ENCODE results near the gene IL1R2.
"Not testable (repeated sequence)": the region's sequence is repeated elsewhere in the genome, so short reads cannot be mapped to it uniquely, and the experiment has no call there.

The IL1R2 gene

DNA sequence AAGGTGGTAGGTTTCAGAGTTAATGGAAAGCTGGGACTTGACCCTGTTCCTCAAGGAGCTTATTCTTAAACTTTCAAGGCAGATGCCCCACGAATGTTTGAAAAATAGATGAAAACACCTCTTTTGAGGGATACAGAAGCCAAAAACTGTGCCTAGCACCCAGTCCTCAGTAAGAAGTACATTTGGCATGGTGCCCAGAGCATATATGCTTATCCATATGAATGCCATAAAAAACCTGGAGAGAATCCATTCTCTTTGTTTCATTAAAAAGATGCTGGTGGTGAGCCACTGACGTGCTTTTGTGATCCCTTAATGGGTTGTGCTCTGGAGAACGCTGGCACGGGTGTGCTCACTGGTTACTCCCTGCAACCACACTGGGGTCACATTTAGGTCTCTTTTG is 69.0 kb downstream of the IL1R2 start:
- DNase-seq (ENCODE audit: low read depth) = no peak

DNA sequence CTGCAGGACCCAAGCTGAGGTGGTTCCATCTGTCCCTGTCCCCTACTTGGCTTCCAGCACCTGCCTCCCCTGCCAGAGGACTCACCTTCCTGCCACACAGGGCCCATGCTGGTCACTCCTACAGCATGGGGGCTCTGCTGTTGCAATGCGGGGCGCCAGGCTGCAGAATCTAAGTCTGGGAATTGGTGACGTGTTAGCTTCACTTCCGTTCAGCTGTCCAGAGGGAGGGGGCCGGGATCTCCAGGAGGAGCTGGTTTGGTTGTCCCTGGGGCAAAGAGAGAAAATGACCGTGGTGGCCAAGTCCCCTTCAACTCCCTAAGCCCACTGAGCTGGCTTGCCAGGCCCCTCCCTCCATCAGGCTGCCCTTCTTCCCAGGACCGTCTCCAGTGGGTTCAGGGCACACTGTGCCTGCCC is 69.5 kb downstream of the IL1R2 start:
- no peak for DNase-seq (ENCODE audit: low read depth)

DNA sequence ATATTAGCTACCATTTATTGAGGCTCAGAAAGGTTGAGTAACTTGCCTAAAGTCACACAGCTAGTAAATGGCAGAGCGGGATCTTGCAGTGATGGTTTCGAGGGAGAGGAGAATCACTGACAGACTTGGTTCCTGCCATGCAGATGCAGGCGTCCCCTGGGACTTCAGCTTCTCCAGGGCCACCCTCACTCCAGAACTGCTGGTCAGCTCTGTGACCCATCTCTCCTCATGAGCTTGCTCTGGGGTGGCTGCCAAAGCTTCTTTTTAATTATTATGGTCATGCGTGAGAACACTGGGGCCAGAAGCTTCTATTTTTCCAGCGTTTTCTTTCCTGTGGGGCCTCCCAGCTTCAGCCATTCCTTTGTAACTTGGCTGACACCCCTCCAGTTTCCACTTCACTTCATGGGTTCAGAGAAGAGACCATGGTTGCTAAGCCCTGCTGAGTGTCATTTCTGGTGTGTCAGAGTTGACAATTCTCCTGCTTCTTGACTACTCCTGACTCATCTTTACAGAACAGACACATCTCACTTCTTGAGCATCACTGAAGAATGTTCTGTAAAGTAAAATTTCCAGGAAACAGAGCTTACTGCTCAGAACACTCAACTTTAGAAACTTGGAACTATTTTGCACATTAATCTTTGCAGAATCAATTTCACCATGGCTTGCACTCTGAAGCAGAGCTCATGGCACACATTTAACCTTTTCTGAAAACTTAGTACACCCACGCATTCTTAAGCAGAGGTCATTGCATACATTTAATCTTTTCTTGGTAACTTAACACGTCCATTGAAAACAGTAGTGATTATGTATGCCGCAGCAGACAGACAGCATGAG is 70.4 kb downstream of the IL1R2 start:
- DNase-seq (ENCODE audit: low read depth) = no peak

DNA sequence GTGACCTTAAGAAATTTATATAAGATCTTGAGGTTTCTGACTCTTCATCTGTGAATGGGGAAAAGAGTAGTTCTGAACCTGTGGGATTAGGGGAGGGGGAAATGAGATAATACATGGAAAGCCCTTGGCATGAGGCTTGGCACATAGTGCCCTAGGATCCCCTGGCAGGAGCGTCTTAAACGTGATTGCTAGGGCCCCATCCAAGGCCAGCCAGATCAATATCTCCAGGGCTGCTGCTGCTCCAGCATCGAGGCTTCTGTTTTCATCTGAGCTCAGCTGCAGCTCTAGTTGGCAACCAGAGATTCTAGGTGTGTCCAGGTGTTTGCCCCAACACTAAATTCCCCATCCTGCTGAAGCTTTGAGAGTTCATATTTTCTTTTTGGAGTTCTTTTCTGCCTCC is 71.0 kb downstream of the IL1R2 start:
- DNase-seq (ENCODE audit: low read depth) = no peak

DNA sequence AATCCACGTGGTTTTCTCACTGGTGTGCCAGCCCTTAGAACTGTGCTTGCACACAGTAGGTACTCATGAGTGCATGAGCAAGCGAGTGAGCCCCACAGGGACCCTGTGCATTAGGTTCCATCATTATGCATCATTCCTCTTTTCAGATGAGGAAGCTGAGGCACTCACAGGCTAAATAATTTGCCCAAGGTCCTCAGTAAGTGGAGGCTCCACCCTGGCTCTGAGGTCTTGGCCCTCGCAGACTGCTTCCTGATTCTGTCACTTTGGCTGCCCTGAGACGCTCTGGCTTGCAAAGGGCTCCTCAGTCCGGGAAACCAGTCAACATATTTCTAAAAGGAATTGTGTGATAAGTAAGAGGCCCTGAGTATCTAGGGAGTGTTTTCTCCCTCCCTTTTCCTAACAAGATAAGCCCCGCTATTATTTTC is 71.7 kb downstream of the IL1R2 start:
- DNase-seq (ENCODE audit: low read depth) = no peak

DNA sequence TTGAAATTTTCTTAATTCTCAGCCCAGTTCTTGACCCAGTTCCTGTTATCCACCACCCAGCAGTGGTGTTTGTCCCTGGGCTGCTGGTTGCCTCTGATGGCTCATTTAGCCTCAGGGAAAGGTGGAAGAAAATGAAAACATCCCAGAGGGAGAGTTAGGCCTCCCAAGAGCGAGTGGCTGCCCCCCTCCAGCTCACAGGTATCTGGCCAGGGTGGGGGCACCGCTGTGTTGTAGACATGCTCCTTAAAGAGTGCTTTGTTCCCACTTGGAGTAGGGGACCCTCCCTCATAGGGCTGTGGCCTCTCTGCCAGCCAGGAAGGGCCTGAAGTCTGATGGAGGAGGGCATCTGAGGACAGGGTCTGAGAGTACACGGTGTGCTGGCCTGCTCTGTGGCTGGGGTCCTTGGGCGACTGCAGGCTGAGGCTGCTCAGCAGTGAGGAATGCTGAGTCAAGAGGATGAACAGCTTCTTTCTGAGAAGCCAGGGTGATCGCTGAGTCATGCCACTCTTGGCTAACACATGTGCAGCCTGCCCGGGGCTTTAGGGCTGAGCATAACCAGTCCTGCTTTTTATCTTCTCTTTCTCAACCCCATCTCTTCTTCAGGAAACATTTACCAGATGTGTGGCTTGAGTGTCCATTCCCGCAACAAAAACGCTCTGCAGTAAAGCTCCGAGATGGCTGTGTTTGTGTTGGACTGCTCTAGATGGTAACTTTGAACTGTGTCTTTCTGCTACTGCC is 72.3 kb downstream of the IL1R2 start:
- peak; percentile 19 for DNase-seq (ENCODE audit: low read depth)

DNA sequence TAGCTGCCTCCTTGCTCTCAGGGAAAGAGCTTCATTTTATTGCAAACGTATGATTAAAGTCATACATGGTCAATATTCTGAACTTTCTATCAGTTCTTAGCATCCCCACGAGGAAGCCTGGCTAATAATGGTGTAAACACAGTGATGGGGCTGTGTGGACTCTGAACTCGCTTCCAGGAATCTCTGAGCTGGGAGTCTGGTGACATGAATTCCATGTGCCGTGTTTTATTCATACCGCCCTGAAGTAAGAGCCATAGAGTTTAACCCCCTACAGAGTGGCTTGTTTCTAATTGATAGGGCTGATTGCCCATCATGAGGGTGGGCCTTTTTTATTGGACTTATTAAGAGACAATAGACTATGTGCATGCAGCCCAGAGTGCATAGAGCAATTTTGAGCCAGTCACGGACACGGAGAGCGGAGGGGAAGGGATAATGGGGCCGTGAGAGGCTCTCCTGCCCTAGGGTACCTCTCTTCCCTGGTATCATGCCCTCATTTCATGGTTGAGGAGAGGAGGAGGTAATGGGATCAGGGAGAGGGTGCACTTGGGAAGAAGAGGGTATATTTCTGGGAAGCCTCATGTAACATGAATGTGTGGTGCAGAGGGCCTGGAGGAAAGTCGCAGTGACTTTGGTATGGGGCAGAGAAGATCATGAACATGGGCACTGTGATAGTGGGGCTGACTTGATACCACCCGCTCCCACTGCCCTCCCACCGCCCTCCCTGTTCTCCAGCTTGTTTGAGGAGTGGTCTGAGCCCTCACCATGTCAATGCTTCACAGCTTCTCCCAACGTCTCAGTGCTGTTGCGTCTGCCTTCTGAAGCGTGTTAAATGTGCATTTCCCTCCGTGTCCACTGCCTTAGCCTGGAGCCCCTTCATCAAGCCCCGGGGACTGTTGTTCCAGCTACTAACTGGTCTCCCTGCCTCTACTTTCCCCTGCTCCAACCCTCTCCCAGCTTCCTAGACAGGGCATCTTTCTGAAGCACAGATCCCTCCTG is 73.2 kb downstream of the IL1R2 start:
- DNase-seq (ENCODE audit: low read depth) = no peak

DNA sequence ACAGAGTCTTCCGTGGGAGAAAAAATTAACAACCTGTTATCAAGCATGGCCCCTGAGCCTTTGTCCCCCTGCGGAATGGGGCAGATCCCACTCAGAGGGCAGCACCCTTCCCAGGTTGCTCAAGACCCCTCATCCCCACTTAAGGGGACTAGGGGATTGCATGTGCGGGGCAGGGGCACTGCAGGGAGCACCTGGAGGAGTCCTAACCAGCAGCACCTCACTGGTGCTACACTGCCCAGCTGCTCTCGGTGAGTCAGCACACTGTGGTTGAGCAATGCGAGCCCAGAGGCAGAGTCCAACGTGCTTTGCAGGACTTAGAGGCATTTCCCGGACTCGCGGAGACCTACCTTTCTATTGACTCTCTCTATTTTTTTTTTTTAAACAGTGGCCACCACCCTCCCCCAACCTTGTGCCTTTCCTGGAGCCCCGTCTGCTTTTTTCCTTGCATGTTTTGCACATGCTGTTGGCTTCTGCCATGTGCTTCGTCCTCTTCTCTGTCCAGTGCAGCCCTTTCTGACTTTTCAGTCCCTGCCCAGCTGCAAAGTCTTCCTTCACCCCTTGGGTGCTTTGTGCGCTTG is 74.0 kb downstream of the IL1R2 start:
- DNase-seq (ENCODE audit: low read depth) = no peak

DNA sequence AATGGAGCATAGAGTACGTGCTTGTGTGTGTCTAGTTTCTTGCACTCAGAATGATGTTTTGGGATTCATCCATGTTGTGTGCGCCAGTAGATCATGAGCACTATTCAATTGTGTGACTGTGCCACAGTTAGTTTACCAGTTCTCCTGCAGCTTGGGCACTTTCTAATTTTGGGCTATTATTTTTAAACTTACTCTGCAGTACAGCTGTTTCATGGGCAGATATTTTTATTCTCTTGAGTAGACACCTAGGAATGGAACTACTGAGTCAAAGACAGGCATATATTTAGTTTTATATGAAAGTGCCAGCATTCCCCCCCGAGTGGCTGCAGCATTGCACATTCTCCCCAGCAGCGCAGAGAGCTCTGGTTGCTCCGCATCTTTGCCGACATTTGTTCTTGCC is 74.8 kb downstream of the IL1R2 start:
- no peak for DNase-seq (ENCODE audit: low read depth)

DNA sequence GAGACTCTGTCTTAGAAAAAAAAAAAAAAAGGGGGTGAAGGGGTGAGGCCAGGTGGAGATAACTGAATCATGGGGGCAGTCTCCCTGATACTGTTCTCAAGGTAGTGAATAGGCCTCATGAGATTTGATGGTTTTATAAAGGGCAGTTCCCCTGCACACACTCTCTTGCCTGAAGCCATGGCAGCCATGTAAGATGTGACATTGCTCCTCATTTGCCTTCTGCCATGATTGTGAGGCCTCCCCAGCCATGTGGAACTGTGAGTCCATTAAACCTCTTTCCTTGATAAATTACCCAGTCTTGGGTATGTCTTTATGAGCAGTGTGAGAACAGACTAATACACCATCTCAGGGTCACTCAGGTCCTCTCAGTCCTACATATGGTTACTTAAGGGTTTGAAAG is 76.4 kb downstream of the IL1R2 start:
- DNase-seq (ENCODE audit: low read depth) = not testable (repeated sequence)

DNA sequence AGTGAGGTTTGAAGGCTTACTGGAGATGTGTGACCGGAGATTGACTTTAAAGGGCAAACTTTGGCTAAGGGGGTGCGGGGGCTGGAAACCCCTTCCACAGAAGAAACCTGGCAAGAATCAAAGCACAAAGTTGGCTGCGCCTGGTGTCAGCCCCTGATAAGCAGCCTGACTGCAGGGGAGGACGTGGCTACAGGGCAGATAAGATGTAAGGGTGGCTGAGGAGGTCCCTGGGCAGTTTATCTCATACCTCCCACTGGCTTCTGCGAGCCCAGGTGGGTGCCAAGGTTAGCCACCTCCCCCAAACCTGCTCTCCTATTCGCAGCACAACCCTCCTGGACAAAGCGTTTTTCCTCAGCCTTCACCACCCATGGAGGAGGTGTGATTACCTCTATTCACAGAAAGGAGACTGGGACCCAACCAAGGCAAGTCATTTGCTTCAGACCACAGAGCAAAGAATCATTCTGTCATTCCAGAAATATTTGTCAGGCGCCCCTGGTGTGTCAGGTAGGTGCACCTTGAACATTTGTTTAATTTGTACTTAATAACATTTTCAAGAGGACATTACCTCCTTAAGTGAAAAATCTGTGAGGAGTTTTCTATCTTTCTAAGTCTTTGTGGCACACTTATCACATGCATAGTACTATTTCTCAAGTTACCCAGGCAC is 77.7 kb downstream of the IL1R2 start:
- DNase-seq (ENCODE audit: low read depth) = no peak

DNA sequence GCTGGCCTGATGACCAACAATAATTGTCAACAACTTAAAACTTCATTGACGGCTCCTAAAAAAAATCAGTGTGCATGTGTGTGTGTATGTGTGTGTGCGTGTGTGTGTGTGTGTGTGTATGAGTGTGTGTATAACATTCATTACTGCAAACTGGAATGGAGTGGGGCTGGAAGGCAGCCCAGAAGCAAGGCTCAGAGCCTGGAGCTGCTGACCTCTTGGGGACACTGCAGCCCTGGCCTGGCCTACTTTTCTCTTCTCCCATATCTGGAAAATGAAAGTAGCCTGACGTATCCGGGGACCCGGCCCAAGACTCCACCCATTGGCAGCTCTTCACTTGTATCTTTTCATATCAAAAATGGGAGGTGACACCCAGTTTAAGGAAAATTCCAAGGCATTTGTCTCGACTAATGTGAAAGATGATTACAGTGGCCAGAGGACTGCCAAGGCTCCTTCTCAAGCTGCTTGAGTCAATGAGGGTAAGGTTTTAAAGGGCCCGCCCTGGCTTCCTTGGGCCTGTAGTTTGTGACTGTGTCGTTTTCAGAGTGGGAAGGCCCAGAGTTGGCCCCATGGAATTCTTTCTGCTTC is 78.4 kb downstream of the IL1R2 start:
- DNase-seq (ENCODE audit: low read depth) = no peak

DNA sequence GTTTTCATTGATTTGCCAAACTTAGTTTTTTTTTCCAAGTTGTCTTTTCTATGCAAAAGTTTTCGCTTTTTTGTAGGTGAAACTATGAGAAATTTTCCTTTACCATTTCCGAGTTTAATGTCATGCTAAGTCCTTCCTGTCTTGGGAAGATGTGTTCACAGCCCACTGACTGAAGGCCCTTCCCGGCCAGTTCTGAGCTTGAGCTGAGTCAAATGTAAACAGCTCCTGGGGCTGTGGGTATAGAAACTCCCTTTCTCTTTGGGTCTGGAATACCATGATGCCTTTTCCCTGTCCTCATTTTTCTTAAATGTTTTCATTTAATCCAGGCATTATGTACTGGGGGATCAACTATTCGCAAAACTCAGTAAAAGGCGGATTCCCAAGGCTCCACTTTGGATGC is 81.0 kb downstream of the IL1R2 start:
- DNase-seq (ENCODE audit: low read depth) = no peak

DNA sequence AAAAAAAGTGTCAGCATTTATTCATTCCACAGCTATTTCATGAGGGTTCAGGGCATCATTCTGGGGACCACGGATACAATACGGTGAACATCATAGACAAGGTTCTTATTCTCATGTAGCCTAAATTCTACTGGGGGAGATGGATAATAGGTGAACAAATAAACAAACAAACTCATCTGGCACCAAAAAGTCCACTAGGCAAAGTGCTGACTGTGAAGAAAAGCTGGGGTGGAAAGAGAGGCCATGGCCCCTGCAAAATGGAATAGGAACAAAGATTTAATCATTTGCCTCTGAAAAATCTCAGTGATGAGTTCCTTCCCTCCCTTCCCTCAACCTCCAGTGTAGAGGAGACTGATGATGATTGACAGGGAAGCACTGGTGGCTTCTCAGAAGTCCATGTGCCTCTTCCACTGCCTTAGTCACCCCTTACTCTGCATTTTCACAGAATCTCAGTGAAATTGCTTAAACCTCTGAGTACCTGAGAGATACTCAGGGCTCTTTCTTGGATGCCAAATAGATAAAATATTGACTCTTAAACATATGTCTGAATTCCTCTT is 81.5 kb downstream of the IL1R2 start:
- DNase-seq (ENCODE audit: low read depth) = no peak

DNA sequence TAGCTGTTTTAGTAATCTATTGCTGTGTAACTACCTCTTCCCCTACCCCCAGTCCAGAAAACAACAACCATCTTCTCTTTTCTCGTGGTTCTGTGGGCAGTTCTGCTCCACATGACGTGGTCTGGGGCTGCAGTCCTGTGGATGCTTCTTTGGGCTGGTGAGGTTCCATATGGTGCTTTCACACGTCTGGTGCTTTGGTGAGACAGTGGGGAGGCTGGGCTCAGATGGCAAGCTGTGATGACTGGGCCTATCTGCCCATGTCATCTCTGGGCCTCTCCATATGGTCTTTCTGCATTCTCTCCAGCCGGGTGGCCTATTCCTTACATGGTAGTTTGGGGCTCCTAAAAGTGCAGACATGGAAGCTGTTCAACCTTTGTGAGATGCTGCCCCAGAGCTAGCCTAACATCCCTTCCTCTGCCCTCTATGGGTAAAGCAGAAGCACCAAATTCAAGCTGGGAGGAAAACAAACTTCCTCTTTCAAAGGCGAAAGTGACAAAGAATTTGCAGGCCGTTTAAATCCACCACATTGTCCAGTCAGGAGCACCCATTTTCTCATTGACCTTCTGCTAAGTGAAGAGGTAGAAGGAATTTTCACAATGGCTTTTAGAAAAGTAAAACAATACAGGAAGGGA is 82.5 kb downstream of the IL1R2 start:
- DNase-seq (ENCODE audit: low read depth) = no peak

DNA sequence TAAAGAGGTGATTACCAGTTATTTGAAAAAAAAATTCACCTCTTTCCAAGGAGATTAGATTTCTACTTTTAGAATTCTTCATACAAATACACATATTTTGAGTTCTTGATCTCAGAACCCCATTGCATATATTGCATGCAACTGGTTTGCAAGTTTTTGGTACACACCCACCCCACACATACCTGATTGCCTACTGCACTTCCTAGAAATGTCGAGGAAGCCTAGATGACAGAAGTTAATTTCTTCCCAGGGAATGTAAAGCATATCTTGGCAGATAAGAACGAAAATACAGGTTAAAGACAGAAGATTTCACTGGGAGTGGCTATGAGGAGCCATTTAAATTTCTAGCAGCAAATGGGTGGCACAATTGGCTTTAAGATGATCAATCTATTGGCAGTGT is 83.7 kb downstream of the IL1R2 start:
- DNase-seq (ENCODE audit: low read depth) = no peak

DNA sequence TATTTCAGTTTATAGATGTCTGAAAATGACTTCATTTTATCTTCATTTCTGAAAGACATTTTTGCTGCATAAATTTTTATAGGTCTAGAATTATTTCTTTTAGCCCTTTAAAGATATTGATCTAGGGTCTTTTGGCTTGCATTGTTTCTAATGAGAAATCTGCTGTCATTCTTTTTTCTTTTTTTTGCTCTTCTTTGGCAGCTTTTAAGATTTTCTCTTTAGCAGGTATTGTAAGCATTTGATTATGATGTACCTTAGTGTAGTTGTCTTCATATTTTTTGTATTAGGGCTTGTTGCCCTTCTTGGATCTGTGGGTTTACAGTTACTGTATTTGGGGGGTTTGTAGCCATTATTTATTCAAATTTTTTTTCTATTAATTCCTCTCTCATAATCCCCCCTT is 84.8 kb downstream of the IL1R2 start:
- DNase-seq (ENCODE audit: low read depth) = no peak

Measured in stimulated activated CD8-positive, alpha-beta memory T cell treated with anti-CD3 and anti-CD28 coated beads, Interleukin-4, amount 100 ng/mL, for 24 hours (primary cell).